AG04449 (cell line): ENCODE results near the gene BCKDHB.
"Not testable (repeated sequence)": the region's sequence is repeated elsewhere in the genome, so short reads cannot be mapped to it uniquely, and the experiment has no call there.

Experiments used
- CTCF ChIA-PET: fragments of 350-600 bp; formaldehyde crosslinking; extraction: SDS; loops from one replicate; lab custom pipeline; 2021; ENCODE audit warnings: antibody characterized with exemption; lab: Yijun Ruan, JAX
- POLR2A ChIA-PET: fragments of 400-600, 350-600 bp; formaldehyde crosslinking; extraction: SDS; loops from one replicate; lab custom pipeline; 2020; ENCODE audit warnings: antibody characterized with exemption, inconsistent platforms; lab: Yijun Ruan, JAX
- DNase-seq: peaks from one replicate; pipeline ENCODE4 v3.0.0-alpha.2; 2010; ENCODE audit warnings: low read depth, low spot score
- H3K4me3 ChIP-seq: 2 replicates; pipeline ENCODE4 v1.5.1; 2011; ENCODE audit warnings: low read depth, mild to moderate bottlenecking, control low read depth, low read length
- TF ChIP-seq, protein P1 (sequence below): IDR thresholded peaks from one replicate; pipeline ENCODE4 v1.5.1; 2011; ENCODE audit warnings: mild to moderate bottlenecking, moderate library complexity, low read length, control low read depth, inconsistent platforms; ENCODE audit not compliant: insufficient read depth; ENCODE audit errors: missing control alignments

BCKDHB gene

DNA sequence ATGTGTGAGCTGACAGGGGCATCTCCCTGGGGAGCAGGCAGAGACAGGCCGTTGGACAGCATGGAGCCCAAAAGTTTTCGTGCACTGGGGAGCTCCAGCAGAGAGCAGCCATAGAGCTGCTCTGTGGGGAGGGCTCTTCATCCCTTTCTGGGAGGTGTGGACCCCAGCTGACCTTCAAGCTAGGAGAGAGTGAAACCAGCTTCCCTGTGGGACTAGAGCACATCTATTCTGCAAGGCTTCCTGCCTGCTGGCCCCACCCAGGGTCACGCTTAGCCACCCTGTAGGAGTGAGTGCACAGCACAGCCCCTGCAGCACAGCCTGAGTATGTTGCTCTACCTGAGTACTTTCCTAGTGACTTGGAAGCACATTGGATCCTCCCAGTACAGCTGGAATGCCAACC lies 183.3 kb downstream of the BCKDHB start:
- H3K4me3 ChIP-seq, result no peak overlapping the region
- DNase-seq, result no peak
- ChIA-PET POLR2A (no interaction called here), CTCF (no interaction called here)
- TF ChIP-seq, protein P1, sequence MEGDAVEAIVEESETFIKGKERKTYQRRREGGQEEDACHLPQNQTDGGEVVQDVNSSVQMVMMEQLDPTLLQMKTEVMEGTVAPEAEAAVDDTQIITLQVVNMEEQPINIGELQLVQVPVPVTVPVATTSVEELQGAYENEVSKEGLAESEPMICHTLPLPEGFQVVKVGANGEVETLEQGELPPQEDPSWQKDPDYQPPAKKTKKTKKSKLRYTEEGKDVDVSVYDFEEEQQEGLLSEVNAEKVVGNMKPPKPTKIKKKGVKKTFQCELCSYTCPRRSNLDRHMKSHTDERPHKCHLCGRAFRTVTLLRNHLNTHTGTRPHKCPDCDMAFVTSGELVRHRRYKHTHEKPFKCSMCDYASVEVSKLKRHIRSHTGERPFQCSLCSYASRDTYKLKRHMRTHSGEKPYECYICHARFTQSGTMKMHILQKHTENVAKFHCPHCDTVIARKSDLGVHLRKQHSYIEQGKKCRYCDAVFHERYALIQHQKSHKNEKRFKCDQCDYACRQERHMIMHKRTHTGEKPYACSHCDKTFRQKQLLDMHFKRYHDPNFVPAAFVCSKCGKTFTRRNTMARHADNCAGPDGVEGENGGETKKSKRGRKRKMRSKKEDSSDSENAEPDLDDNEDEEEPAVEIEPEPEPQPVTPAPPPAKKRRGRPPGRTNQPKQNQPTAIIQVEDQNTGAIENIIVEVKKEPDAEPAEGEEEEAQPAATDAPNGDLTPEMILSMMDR, result no peak

DNA sequence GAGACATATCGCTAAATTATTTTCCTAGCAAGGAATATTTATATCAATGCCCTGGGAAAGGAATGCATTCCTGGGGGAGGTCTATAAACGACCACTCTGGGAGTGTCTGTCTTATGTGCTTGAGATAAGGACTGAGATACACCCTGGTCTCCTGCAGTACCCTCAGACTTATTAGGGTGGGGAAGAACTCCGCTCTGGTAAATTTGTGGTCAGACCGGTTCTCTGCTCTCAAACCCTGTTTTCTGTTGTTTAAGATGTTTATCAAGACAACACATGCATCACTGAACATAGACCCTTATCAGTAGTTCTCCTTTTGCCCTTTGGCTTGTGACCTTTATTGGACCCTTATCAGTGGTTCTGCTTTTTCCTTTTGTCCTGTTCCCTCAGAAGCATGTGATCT lies 188.1 kb downstream of the BCKDHB start:
- POLR2A ChIA-PET, DNase-seq, H3K4me3 ChIP-seq: not testable (repeated sequence)
- CTCF ChIA-PET, result interaction anchor here (1.1 kb wide), 1 partner anchor 8 kb away, joined by 3 read pairs; no protein-coding TSS in a partner anchor

DNA sequence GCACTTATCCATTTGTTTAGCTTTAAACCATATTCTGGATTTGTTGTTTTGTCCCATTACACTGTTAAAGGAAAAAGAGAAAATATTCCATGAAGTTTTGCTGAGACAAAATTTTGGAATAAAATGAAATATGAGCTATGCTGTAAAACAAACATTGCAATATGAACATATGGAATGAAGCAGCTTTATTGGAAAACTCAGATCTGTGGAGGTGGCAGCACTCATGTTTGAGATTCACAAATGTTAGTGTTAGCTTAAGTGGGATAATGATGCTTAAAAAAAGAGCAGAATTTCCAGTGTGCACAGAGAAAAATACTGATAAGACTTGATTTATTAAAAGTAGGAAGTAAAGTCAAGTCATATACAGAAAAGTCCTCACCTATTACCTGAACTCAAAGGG lies 196.2 kb downstream of the BCKDHB start:
- no peak overlapping the region for H3K4me3 ChIP-seq
- CTCF ChIA-PET, result interaction anchor here (1.1 kb wide), 1 partner anchor 9 kb away, joined by 3 read pairs; no protein-coding TSS in a partner anchor
- POLR2A ChIA-PET, result no interaction called here
- TF ChIP-seq, protein P1, result no peak
- DNase-seq, result no peak

DNA sequence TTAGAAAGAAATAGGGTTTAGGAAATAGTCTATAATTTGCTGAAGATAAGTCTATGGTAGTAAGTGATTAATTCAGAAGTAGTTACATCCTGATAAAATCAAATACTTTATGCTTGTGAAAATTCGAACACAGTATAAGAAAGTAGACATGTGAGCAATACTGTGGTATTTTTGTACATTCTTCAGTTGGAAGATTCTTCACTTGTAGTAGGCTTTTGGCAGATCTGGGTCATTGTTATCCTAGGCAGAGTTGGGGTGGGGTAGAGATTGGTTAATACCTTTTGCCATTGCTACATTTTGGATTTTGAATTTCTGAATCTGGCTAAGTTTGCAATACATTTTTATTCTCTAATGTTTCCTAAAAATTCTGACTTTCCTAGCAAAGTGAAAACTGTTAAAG lies 197.5 kb downstream of the BCKDHB start:
- POLR2A ChIA-PET, result no interaction called here
- CTCF ChIA-PET, result interaction anchor here (1.0 kb wide), 1 partner anchor 90 kb away, joined by 4 read pairs; no protein-coding TSS in a partner anchor
- H3K4me3 ChIP-seq, result no peak overlapping the region
- DNase-seq, result no peak
- TF ChIP-seq, protein P1, result no peak

DNA sequence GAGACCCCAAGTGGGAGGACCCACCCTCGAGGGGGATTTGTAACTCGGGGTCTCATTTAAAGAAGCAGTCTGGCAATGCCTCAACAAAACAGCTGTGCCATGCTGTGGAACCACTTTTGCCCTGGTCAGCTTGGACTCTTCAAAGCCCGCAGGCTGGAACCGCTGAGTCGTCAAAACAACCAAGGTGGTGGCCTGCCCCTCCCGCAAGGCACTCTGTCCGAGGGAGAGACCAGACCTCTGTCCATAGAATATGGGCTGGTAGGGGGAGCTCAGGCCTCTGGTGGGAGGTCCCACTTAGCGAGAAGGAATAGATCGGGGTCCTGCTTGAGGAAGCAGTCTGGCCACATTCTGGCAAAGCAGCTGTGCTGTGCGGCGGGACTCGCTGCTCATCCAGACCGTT lies 208.1 kb downstream of the BCKDHB start:
- CTCF ChIA-PET, result no interaction called here
- no peak for DNase-seq
- no peak overlapping the region for H3K4me3 ChIP-seq
- POLR2A ChIA-PET, result no interaction called here
- TF ChIP-seq, protein P1, result no peak

DNA sequence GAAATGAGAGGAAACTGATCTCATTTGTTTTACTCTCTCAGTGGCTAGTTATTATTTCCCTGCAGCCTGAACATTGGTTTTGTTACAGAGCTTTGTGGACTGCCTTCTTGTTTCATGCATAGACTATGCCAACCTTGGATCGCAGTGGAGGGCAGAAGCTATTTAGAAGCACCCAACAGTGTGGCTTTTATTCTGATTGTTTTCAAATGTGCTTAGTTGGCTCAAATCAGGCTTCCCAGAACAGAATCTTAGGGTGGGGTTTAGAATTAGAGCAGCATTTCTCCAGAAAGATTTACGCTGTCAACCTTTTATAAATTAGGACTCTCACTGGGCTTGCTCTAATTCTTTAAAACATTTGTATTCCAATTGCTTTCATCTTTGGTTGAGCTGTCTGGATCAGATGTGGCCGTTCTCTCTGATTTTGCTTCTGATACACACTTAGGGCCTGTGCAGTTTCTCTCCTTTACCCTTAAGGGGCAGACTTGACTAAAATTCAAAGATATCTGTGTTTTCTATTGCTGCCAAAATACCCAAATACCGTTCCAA lies 210.3 kb downstream of the BCKDHB start:
- POLR2A ChIA-PET, result no interaction called here
- H3K4me3 ChIP-seq, result no peak overlapping the region
- CTCF ChIA-PET, result interaction anchor here (1.2 kb wide), 1 partner anchor 103 kb away, joined by 3 read pairs; no protein-coding TSS in a partner anchor
- no peak for DNase-seq
- TF ChIP-seq, protein P1, result peak; percentile 13

DNA sequence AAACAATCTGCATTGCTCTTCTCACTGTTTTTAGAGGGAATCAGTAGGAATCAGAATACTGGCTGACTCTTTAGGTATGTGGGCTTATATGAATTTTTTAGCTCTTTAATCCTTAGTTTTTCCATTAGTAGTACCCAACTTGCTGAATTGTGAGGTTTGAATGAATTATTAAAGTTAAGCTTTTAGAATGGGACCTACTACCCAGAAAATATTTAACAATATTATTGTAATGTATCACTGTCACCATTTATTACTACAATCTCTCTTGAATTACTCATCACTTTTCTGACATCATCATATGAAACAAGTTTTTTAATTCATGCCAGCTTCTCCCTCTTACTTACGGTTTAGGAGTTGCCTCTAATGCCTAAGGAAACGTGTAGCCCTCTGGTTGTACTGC lies 212.7 kb downstream of the BCKDHB start:
- POLR2A ChIA-PET, result no interaction called here
- no peak overlapping the region for H3K4me3 ChIP-seq
- no peak for DNase-seq
- CTCF ChIA-PET, result interaction anchor here (1.3 kb wide), 1 partner anchor 95 kb away, joined by 3 read pairs; no protein-coding TSS in a partner anchor
- TF ChIP-seq, protein P1, result no peak
